Pancreas (tissue), 10 donors: ENCODE measurements around the gene MACROD2. TPM values are rescaled to one million over a fixed set of nuclear protein-coding genes. Genes with fewer than 3 reads are reported as not detected.

Experiments
- ATAC-seq, 4 donors: fragments of 200-7000 bp; cut with Tn5 transposase; one replicate each; pipeline versions ENCODE4 v1.8.0 to v1.9.1; 2020; ENCODE audit warnings: mild to moderate bottlenecking in 4 of 4, moderate library complexity in 4 of 4
- DNase-seq, 6 donors: peaks; one replicate each; pipeline ENCODE4 v3.0.0-alpha.2; 2020
- FAIRE-seq: peaks from 2 replicates; lab custom pipeline; 2012; peaks lifted over from hg19 to GRCh38; lab: Jason Lieb, UNC
- H3K27ac ChIP-seq, 4 donors: fragments of 200-600 bp; sonication (generic); 1 replicate in 3 of 4; 2 replicates in 1 of 4; pipeline versions ENCODE4 v1.5.0 to v1.8.0; 2020
- H3K27me3 ChIP-seq, 4 donors: fragments of 200-600 bp; one replicate each; pipeline ENCODE4 v1.8.0; 2021
- H3K36me3 ChIP-seq, 3 donors: fragments of 200-600 bp; sonication (generic) in 1 of 3; one replicate each; pipeline versions ENCODE4 v1.5.0 to v1.8.0; 2020 to 2021
- H3K4me1 ChIP-seq, 3 donors: fragments of 200-600 bp; one replicate each; pipeline ENCODE4 v1.8.0; 2021
- H3K4me3 ChIP-seq, 4 donors: fragments of 200-600 bp; sonication (generic) in 2 of 4; one replicate each; pipeline versions ENCODE4 v1.5.0 to v1.8.0; 2020 to 2021
- H3K9me3 ChIP-seq, 4 donors: fragments of 200-600 bp; one replicate each; pipeline ENCODE4 v1.8.0; 2021
- CTCF ChIP-seq, 4 donors: fragments of 200-600 bp; sonication (generic) in 3 of 4; IDR thresholded peaks; one replicate each; pipeline versions ENCODE4 v1.5.0 to v1.8.0; 2021; ENCODE audit warnings: antibody characterized with exemption in 4 of 4
- WGBS, 2 donors: extraction: QIAGEN DNeasy Blood & Tissue Kit; methylation state at CpG; one replicate each; pipeline ENCODE4 v1.1.7; 2013; 5-methylcytosine and 5-hydroxymethylcytosine counted together
- intact Hi-C, 3 donors: fragments of 100-400 bp; cut with DNase I; formaldehyde crosslinking; loops; one replicate each; pipeline versions ENCODE4 v1.11.1 to v1.14.2; 2022
- polyA plus RNA-seq, 2 donors: library from polyadenylated mRNA; stranded (reverse); fragments of 200-250 nt; gene quantifications; one replicate each; pipeline ENCODE4 v1.2.3, GENCODE V29; 2013
- total RNA-seq, 6 donors: library from RNA; stranded (reverse); fragmentation: NEBNext Ultra II Directional in 4 of 6; extraction: Animal tissue kit (Norgen Biotek cat#: 25700) in 4 of 6; gene quantifications; one replicate each; pipeline versions ENCODE4 v1.2.1 to v1.2.4, GENCODE V29; 2021 to 2023
- donor health status: healthy with polysubstance abuse.
- donor health status: DM: no; HTN: no; CAD: no; lungs with moderate emphysema.
- donor health status: DM: no; HTN: no; CAD: no.
- donor health status: control.
- donor health status: control.
- donor health status: Bipolar disorder and iron deficiency.
- donor health status: DM: yes; HTN: yes; CAD: no.
- donor health status: DM: no; HTN: no; CAD: no.
- donor health status: DM: no; HTN: no; CAD: no.
- donor health status: DM: yes; HTN: yes; CAD: no.

The MACROD2 gene
- total and polyA plus RNA-seq, 8 donors = 1.7 to 4.9 (median 2.7) TPM

GRCh38 chr20:14235355-14235754 is 240.0 kb downstream of the MACROD2 start:
- DNase-seq = no peak
- ATAC-seq = no peak
- 34 to 44% methylated on average over 2 of the region's 2 CpGs for WGBS, 2 donors
- H3K36me3 ChIP-seq = no peaks in the 10 kb centered on the region
- no peak for FAIRE-seq
- no peak overlapping the region for H3K27ac ChIP-seq
- intact Hi-C loops = no loop called here
- no peaks in the 10 kb centered on the region for H3K4me1 ChIP-seq
- H3K9me3 ChIP-seq = no peaks in the 10 kb centered on the region
- TF ChIP-seq CTCF (IDR thresholded peaks at IDR 0.05) = no peak
- H3K27me3 ChIP-seq = no peaks in the 10 kb centered on the region
- no peak overlapping the region for H3K4me3 ChIP-seq

GRCh38 chr20:14245368-14245970 is 250.2 kb downstream of the MACROD2 start:
- Histone ChIP-seq H3K4me3 (no peak overlapping the region), H3K9me3 (no peaks in the 10 kb centered on the region), H3K4me1 (no peaks in the 10 kb centered on the region), H3K27ac (no peak overlapping the region), H3K36me3 (no peaks in the 10 kb centered on the region), H3K27me3 (no peaks in the 10 kb centered on the region)
- TF ChIP-seq CTCF (IDR thresholded peaks at IDR 0.05) = no peak
- ATAC-seq = no peak
- no peak for FAIRE-seq
- DNase-seq = no peak
- WGBS, 2 donors = 52 to 58% methylated on average over 1 of the region's 1 CpG
- intact Hi-C loops = no loop called here

GRCh38 chr20:14259689-14260088 is 264.4 kb downstream of the MACROD2 start:
- no peak overlapping the region for H3K4me3 ChIP-seq
- no peak for FAIRE-seq
- no peak for DNase-seq
- intact Hi-C loops = no loop called here
- no peaks in the 10 kb centered on the region for H3K4me1 ChIP-seq
- no peak for ATAC-seq
- H3K9me3 ChIP-seq = no peaks in the 10 kb centered on the region
- no peak for TF ChIP-seq CTCF (IDR thresholded peaks at IDR 0.05)
- WGBS, 2 donors = 87 to 95% methylated on average over 1 of the region's 1 CpG
- no peaks in the 10 kb centered on the region for H3K36me3 ChIP-seq
- no peak overlapping the region for H3K27ac ChIP-seq
- no peaks in the 10 kb centered on the region for H3K27me3 ChIP-seq

GRCh38 chr20:14260367-14260766 is 265.1 kb downstream of the MACROD2 start:
- WGBS, 2 donors = 90 to 100% methylated on average over 1 of the region's 1 CpG

More at GRCh38 chr20:14260367-14260766, 265.1 kb downstream of the MACROD2 start:
- H3K27ac ChIP-seq = no peak overlapping the region
- intact Hi-C loops = no loop called here
- no peaks in the 10 kb centered on the region for H3K9me3 ChIP-seq
- H3K36me3 ChIP-seq = no peaks in the 10 kb centered on the region
- no peak for TF ChIP-seq CTCF (IDR thresholded peaks at IDR 0.05)
- DNase-seq (no peak), FAIRE-seq (no peak), ATAC-seq (no peak)
- H3K27me3 ChIP-seq = no peaks in the 10 kb centered on the region
- no peaks in the 10 kb centered on the region for H3K4me1 ChIP-seq
- no peak overlapping the region for H3K4me3 ChIP-seq
